ENCODE data around the gene GRIP2. TPM values are rescaled to one million over a fixed set of nuclear protein-coding genes. Genes with fewer than 3 reads are reported as not detected.

GRIP2 gene
- 0.66 TPM for polyA plus RNA-seq (2013, experiment 1 of 2)
- polyA plus RNA-seq (2013, experiment 2 of 2), result 0.64 TPM

DNA sequence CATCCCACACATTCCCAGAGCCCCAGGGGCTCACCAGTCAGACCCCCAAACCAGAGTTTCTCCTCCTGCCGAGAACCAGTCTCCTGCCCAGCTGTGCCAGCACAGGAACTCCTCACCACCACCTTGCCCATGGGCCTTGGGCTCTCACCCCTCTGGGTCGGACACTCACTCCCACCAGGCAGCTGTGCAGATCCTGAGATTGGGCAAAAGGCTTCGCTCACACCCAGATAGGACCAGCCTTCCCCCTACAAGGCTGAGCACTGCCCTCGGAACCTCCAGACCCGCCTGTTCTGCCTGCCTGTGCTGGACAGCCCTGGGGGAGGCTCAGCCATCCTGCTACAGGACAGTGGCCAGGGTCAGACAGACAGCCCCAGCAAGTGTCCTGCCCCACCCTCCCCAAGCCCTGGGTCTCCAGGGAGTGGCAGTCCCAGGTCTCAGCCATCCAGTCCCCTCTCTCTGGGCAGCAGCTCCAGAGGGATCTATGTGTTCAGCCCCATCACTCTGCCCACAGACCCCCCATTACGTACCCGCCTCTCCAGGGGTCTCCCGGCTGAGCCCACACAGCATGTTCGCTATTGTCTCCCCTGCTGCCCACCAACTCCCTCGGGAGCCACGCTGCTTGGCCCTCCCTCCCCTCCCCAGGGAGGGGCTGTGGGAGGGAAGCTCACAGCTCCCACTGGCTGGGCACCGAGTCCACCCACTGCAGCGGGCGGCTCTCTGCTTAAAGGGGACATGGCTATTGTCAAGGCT, at the start of gene GRIP2:
Gene GRIP2, minus strand, starts transcription at position 601 of the 750 bp plus-strand sequence. Its CDS starts 34 bp downstream, at position 567.
- Histone ChIP-seq H3K4ac (ENCODE audit: low read depth, low read length) (no peak within 1 kb of the TSS), H3K27me3 (ENCODE audit: insufficient read depth, low read length, poor library complexity) (no peaks in the 10 kb centered on the region), H3K79me2 (ENCODE audit: control insufficient read depth, insufficient read depth, low read length) (no peaks in the 10 kb centered on the region), H3K4me1 (ENCODE audit: control insufficient read depth, low read depth, low read length) (peaks cover 3% of the 10 kb centered on the region), H3K9ac (ENCODE audit: low read length) (no peak within 1 kb of the TSS), H2AK5ac (ENCODE audit: low read length) (no peak within 1 kb of the TSS), H3K4me3 (ENCODE audit: low read length) (no peak within 1 kb of the TSS), H3K27ac (ENCODE audit: low read depth, low read length) (no peak within 1 kb of the TSS), H2BK120ac (ENCODE audit: low read depth, low read length) (no peak within 1 kb of the TSS), H3K23ac (ENCODE audit: low read length) (no peak within 1 kb of the TSS), H3K4me2 (ENCODE audit: low read length) (no peak within 1 kb of the TSS), H3K56ac (ENCODE audit: low read length) (no peak within 1 kb of the TSS), H2BK15ac (replicated peaks; ENCODE audit: low read depth) (no peak within 1 kb of the TSS), H4K8ac (ENCODE audit: low read depth, low read length) (no peak within 1 kb of the TSS), H2BK5ac (ENCODE audit: low read length) (no peak within 1 kb of the TSS), H4K5ac (ENCODE audit: low read length) (no peak within 1 kb of the TSS), H3K36me3 (ENCODE audit: control insufficient read depth, insufficient read depth, low read length) (no peaks in the 10 kb centered on the region), H3K79me1 (ENCODE audit: low read length) (no peaks in the 10 kb centered on the region), H3K18ac (ENCODE audit: low read length) (no peak within 1 kb of the TSS)
- no peak for DNase-seq
- WGBS (ENCODE audit: extremely low coverage, insufficient coverage, low lambda C conversion rate), result no CpG with 5 or more reads among the region's 14 CpGs

DNA sequence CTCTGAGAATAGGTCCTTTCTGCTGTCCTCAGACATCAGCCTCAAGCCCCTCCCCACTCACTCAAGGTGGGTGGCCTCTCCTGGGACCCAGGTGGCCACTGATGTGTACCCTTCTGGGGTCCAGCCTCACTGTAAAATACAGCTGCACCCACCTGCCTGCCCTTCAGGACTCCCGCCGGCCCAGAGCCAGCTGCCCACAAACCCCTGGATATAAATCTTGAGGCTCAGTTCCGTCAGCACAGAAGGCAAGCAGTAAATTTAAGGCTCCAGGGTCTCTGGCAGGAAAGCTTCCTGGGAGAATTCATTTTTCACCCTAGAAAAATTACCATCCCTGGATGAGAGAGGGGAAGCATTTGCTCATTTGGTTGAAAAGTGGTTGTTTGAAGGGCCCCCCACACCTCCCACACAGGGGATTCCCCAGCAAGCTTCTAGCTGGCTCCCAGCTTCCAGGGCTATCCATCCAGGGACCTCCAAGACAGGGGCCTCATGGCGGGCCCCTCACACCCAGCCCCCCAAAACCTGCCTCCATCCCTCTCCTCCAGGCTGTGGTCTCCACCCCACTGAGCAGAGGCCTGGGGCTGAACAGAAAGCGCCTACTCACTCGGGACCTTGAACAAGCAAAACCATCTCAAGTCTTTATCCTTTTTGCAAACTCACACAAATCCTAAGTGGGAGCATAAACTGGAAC, 48.4 kb upstream of the GRIP2 start:
- H4K5ac ChIP-seq (ENCODE audit: low read length), result no peak overlapping the region
- no peak overlapping the region for H3K9ac ChIP-seq (ENCODE audit: low read length)
- no peak overlapping the region for H3K56ac ChIP-seq (ENCODE audit: low read length)
- no peak overlapping the region for H4K8ac ChIP-seq (ENCODE audit: low read depth, low read length)
- no peak overlapping the region for H2BK15ac ChIP-seq (replicated peaks; ENCODE audit: low read depth)
- no peaks in the 10 kb centered on the region for H3K36me3 ChIP-seq (ENCODE audit: control insufficient read depth, insufficient read depth, low read length)
- H3K79me1 ChIP-seq (ENCODE audit: low read length), result no peaks in the 10 kb centered on the region
- H3K27me3 ChIP-seq (ENCODE audit: insufficient read depth, low read length, poor library complexity), result no peaks in the 10 kb centered on the region
- no peak overlapping the region for H2BK5ac ChIP-seq (ENCODE audit: low read length)
- H3K4me2 ChIP-seq (ENCODE audit: low read length), result no peak overlapping the region
- H3K4me3 ChIP-seq (ENCODE audit: low read length), result no peak overlapping the region
- no peak for DNase-seq
- no peak overlapping the region for H3K18ac ChIP-seq (ENCODE audit: low read length)
- H2BK120ac ChIP-seq (ENCODE audit: low read depth, low read length), result no peak overlapping the region
- no peak overlapping the region for H3K23ac ChIP-seq (ENCODE audit: low read length)
- H3K4me1 ChIP-seq (ENCODE audit: control insufficient read depth, low read depth, low read length), result no peaks in the 10 kb centered on the region
- no peak overlapping the region for H2AK5ac ChIP-seq (ENCODE audit: low read length)
- no peaks in the 10 kb centered on the region for H3K79me2 ChIP-seq (ENCODE audit: control insufficient read depth, insufficient read depth, low read length)
- H3K27ac ChIP-seq (ENCODE audit: low read depth, low read length), result no peak overlapping the region
- no CpG with 5 or more reads among the region's 6 CpGs for WGBS (ENCODE audit: extremely low coverage, insufficient coverage, low lambda C conversion rate)
- H3K4ac ChIP-seq (ENCODE audit: low read depth, low read length), result no peak overlapping the region

GRCh38 chr3:14587740-14588360, 47.7 kb upstream of the GRIP2 start:
- Histone ChIP-seq H3K4me2 (ENCODE audit: low read length) (no peak overlapping the region), H3K23ac (ENCODE audit: low read length) (no peak overlapping the region), H2BK5ac (ENCODE audit: low read length) (no peak overlapping the region), H2BK15ac (replicated peaks; ENCODE audit: low read depth) (no peak overlapping the region), H2BK120ac (ENCODE audit: low read depth, low read length) (no peak overlapping the region), H3K4me1 (ENCODE audit: control insufficient read depth, low read depth, low read length) (no peaks in the 10 kb centered on the region), H3K18ac (ENCODE audit: low read length) (no peak overlapping the region), H4K8ac (ENCODE audit: low read depth, low read length) (no peak overlapping the region), H4K5ac (ENCODE audit: low read length) (no peak overlapping the region), H3K9ac (ENCODE audit: low read length) (no peak overlapping the region), H3K27me3 (ENCODE audit: insufficient read depth, low read length, poor library complexity) (no peaks in the 10 kb centered on the region), H3K56ac (ENCODE audit: low read length) (no peak overlapping the region), H3K36me3 (ENCODE audit: control insufficient read depth, insufficient read depth, low read length) (no peaks in the 10 kb centered on the region), H3K79me2 (ENCODE audit: control insufficient read depth, insufficient read depth, low read length) (no peaks in the 10 kb centered on the region), H3K4ac (ENCODE audit: low read depth, low read length) (no peak overlapping the region), H3K27ac (ENCODE audit: low read depth, low read length) (no peak overlapping the region), H2AK5ac (ENCODE audit: low read length) (no peak overlapping the region), H3K4me3 (ENCODE audit: low read length) (no peak overlapping the region), H3K79me1 (ENCODE audit: low read length) (no peaks in the 10 kb centered on the region)
- no peak for DNase-seq
- no CpG with 5 or more reads among the region's 4 CpGs for WGBS (ENCODE audit: extremely low coverage, insufficient coverage, low lambda C conversion rate)

- Histone ChIP-seq H3K4ac (ENCODE audit: low read depth, low read length) (no peak overlapping the region), H3K4me3 (ENCODE audit: low read length) (no peak overlapping the region), H3K4me1 (ENCODE audit: control insufficient read depth, low read depth, low read length) (no peaks in the 10 kb centered on the region), H3K36me3 (ENCODE audit: control insufficient read depth, insufficient read depth, low read length) (no peaks in the 10 kb centered on the region), H3K27me3 (ENCODE audit: insufficient read depth, low read length, poor library complexity) (no peaks in the 10 kb centered on the region), H3K18ac (ENCODE audit: low read length) (no peak overlapping the region), H4K5ac (ENCODE audit: low read length) (no peak overlapping the region), H2AK5ac (ENCODE audit: low read length) (no peak overlapping the region), H3K79me2 (ENCODE audit: control insufficient read depth, insufficient read depth, low read length) (no peaks in the 10 kb centered on the region), H2BK120ac (ENCODE audit: low read depth, low read length) (no peak overlapping the region), H3K9ac (ENCODE audit: low read length) (no peak overlapping the region), H3K4me2 (ENCODE audit: low read length) (no peak overlapping the region), H2BK15ac (replicated peaks; ENCODE audit: low read depth) (no peak overlapping the region), H3K79me1 (ENCODE audit: low read length) (no peaks in the 10 kb centered on the region), H4K8ac (ENCODE audit: low read depth, low read length) (no peak overlapping the region), H3K23ac (ENCODE audit: low read length) (no peak overlapping the region), H3K27ac (ENCODE audit: low read depth, low read length) (no peak overlapping the region), H2BK5ac (ENCODE audit: low read length) (no peak overlapping the region), H3K56ac (ENCODE audit: low read length) (no peak overlapping the region)
- no CpG with 5 or more reads among the region's 2 CpGs for WGBS (ENCODE audit: extremely low coverage, insufficient coverage, low lambda C conversion rate)
- no peak for DNase-seq
These were observed 46.5 kb upstream of the GRIP2 start for GRCh38 chr3:14586611-14587010.

DNA sequence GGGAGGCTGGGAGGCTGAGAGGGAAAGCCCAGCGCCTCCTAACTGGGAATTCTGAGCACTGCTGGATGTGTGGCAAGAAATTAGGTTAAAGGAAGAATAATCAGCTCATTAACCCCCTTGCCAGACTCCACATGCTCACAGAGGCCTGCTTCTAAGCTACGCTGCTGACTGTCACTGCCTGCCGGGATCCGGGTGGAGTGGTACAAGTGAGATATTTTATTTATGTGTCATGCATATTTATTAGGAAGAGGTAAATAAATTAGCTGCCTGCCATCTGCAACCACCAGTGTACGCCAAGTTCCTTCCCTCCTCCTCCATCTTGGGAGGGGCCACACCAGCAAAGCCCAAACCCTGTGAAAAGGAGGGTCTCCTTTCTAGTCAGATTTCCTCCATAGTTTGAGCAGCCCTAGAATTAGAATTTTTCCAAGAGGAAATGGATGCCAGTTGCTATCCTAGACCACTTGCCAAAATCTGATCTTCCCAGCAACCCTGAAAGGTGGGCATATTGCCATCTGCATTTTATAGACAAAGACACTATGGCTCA, 43.5 kb upstream of the GRIP2 start:
- Histone ChIP-seq H3K4me2 (ENCODE audit: low read length) (no peak overlapping the region), H4K5ac (ENCODE audit: low read length) (no peak overlapping the region), H3K36me3 (ENCODE audit: control insufficient read depth, insufficient read depth, low read length) (no peaks in the 10 kb centered on the region), H2AK5ac (ENCODE audit: low read length) (no peak overlapping the region), H2BK120ac (ENCODE audit: low read depth, low read length) (no peak overlapping the region), H3K79me1 (ENCODE audit: low read length) (no peaks in the 10 kb centered on the region), H2BK15ac (replicated peaks; ENCODE audit: low read depth) (no peak overlapping the region), H3K23ac (ENCODE audit: low read length) (no peak overlapping the region), H2BK5ac (ENCODE audit: low read length) (no peak overlapping the region), H3K79me2 (ENCODE audit: control insufficient read depth, insufficient read depth, low read length) (no peaks in the 10 kb centered on the region), H4K8ac (ENCODE audit: low read depth, low read length) (no peak overlapping the region), H3K4ac (ENCODE audit: low read depth, low read length) (no peak overlapping the region), H3K27me3 (ENCODE audit: insufficient read depth, low read length, poor library complexity) (no peaks in the 10 kb centered on the region), H3K27ac (ENCODE audit: low read depth, low read length) (no peak overlapping the region), H3K18ac (ENCODE audit: low read length) (no peak overlapping the region), H3K4me3 (ENCODE audit: low read length) (no peak overlapping the region), H3K4me1 (ENCODE audit: control insufficient read depth, low read depth, low read length) (no peaks in the 10 kb centered on the region), H3K9ac (ENCODE audit: low read length) (no peak overlapping the region), H3K56ac (ENCODE audit: low read length) (no peak overlapping the region)
- DNase-seq, result no peak
- WGBS (ENCODE audit: extremely low coverage, insufficient coverage, low lambda C conversion rate), result no CpG with 5 or more reads among the region's 5 CpGs
